Measurements from ENCODE around the gene KIF17.
"Not testable (repeated sequence)": the region's sequence is repeated elsewhere in the genome, so short reads cannot be mapped to it uniquely, and the experiment has no call there.

KIF17 gene

GRCh38 chr1:20726932-20727745 is 9.3 kb upstream of the KIF17 start:
- DNase-seq = no peak

- DNase-seq = no peak
Observed at GRCh38 chr1:20726118-20726911, 8.5 kb upstream of the KIF17 start.

GRCh38 chr1:20725189-20726117 is 7.6 kb upstream of the KIF17 start:
- peak; percentile 34 for DNase-seq

- no peak for DNase-seq
Observed at GRCh38 chr1:20724364-20725188, 6.8 kb upstream of the KIF17 start.

- DNase-seq = no peak
Observed at GRCh38 chr1:20723537-20724363, 5.9 kb upstream of the KIF17 start.

- no peak for DNase-seq
Observed at GRCh38 chr1:20723159-20723536, 5.3 kb upstream of the KIF17 start.

GRCh38 chr1:20721117-20722061 is 3.6 kb upstream of the KIF17 start:
- no peak for DNase-seq

- no peak for DNase-seq
Observed at GRCh38 chr1:20720631-20721091, 2.9 kb upstream of the KIF17 start.

GRCh38 chr1:20719871-20720620 is 2.2 kb upstream of the KIF17 start:
- DNase-seq = no peak

GRCh38 chr1:20719261-20719660 is 1.5 kb upstream of the KIF17 start:
- DNase-seq = no peak

- DNase-seq = not testable (repeated sequence)
Observed at GRCh38 chr1:20718343-20718882, 606 bp upstream of the KIF17 start.

GRCh38 chr1:20716232-20716631 is 1.6 kb downstream of the KIF17 start:
- no peak for DNase-seq

- DNase-seq = no peak
Observed at GRCh38 chr1:20715406-20715805, 2.4 kb downstream of the KIF17 start.

- DNase-seq = no peak
Observed at GRCh38 chr1:20713440-20713839, 4.4 kb downstream of the KIF17 start.

- DNase-seq = no peak
Observed at GRCh38 chr1:20712215-20712577, 5.6 kb downstream of the KIF17 start.

GRCh38 chr1:20711285-20712214 is 6.3 kb downstream of the KIF17 start:
- DNase-seq = no peak

GRCh38 chr1:20710469-20711284 is 7.1 kb downstream of the KIF17 start:
- DNase-seq = no peak
